HG03571 (cell line): ENCODE measurements around the gene HDGFL2.

Source experiments
- ATAC-seq: cut with Tn5 transposase; IDR thresholded peaks from one replicate; pipeline ENCODE4 v1.9.1; 2021; ENCODE audit not compliant: unreplicated experiment

Gene HDGFL2

GRCh38 chr19:4550018-4550417 lies 77.9 kb downstream of the HDGFL2 start:
- no peak for ATAC-seq

GRCh38 chr19:4550479-4551050 lies 78.5 kb downstream of the HDGFL2 start:
- no peak for ATAC-seq
